IPS-18a (cell line): ENCODE measurements around the gene EHD3.

ENCODE experiments used
- H3K27ac ChIP-seq: one replicate; pipeline ENCODE4 v1.5.1; 2013; ENCODE audit warnings: low read length
- H3K27me3 ChIP-seq: one replicate; pipeline ENCODE4 v1.6.1; 2013; ENCODE audit warnings: mild to moderate bottlenecking, low read length; ENCODE audit not compliant: control insufficient read depth, insufficient read depth
- H3K36me3 ChIP-seq: one replicate; pipeline ENCODE4 v1.6.1; 2013; ENCODE audit warnings: low read depth, low read length; ENCODE audit not compliant: control insufficient read depth
- H3K4me1 ChIP-seq: one replicate; pipeline ENCODE4 v1.6.1; 2013; ENCODE audit warnings: low read depth, low read length; ENCODE audit not compliant: control insufficient read depth
- H3K4me3 ChIP-seq: one replicate; pipeline ENCODE4 v1.5.1; 2013; ENCODE audit warnings: low read length
- H3K9ac ChIP-seq: one replicate; pipeline ENCODE4 v1.6.1; 2013; ENCODE audit warnings: mild to moderate bottlenecking, low read length, moderate library complexity
- H3K9me3 ChIP-seq: one replicate; pipeline ENCODE4 v1.6.1; 2013; ENCODE audit warnings: low read depth, low read length; ENCODE audit not compliant: control insufficient read depth

EHD3 gene

GRCh38 chr2:31238126-31238905 is 4.4 kb downstream of the EHD3 start:
- no peak overlapping the region for H3K9ac ChIP-seq
- H3K27ac ChIP-seq, result no peak overlapping the region
- no peaks in the 10 kb centered on the region for H3K9me3 ChIP-seq
- H3K27me3 ChIP-seq, result peaks cover 10% of the 10 kb centered on the region
- H3K36me3 ChIP-seq, result no peaks in the 10 kb centered on the region
- H3K4me3 ChIP-seq, result no peak overlapping the region
- peaks cover 3% of the 10 kb centered on the region for H3K4me1 ChIP-seq

- Histone ChIP-seq H3K9me3 (no peaks in the 10 kb centered on the region), H3K4me3 (no peak overlapping the region), H3K36me3 (no peaks in the 10 kb centered on the region), H3K9ac (no peak overlapping the region), H3K27ac (no peak overlapping the region), H3K27me3 (peaks cover 10% of the 10 kb centered on the region), H3K4me1 (no peaks in the 10 kb centered on the region)
These were observed 5.1 kb downstream of the EHD3 start for GRCh38 chr2:31238906-31239592.

GRCh38 chr2:31239593-31240177 is 5.7 kb downstream of the EHD3 start:
- Histone ChIP-seq H3K9me3 (no peaks in the 10 kb centered on the region), H3K9ac (no peak overlapping the region), H3K4me1 (no peaks in the 10 kb centered on the region), H3K27ac (no peak overlapping the region), H3K27me3 (peaks cover 7% of the 10 kb centered on the region), H3K4me3 (no peak overlapping the region), H3K36me3 (no peaks in the 10 kb centered on the region)

- H3K27ac ChIP-seq, result no peak overlapping the region
- H3K27me3 ChIP-seq, result no peaks in the 10 kb centered on the region
- no peak overlapping the region for H3K4me3 ChIP-seq
- no peak overlapping the region for H3K9ac ChIP-seq
- no peaks in the 10 kb centered on the region for H3K36me3 ChIP-seq
- H3K9me3 ChIP-seq, result no peaks in the 10 kb centered on the region
- no peaks in the 10 kb centered on the region for H3K4me1 ChIP-seq
These were observed 6.7 kb downstream of the EHD3 start for GRCh38 chr2:31240381-31241365.

GRCh38 chr2:31241625-31242270 is 7.8 kb downstream of the EHD3 start:
- H3K4me1 ChIP-seq, result no peaks in the 10 kb centered on the region
- H3K9ac ChIP-seq, result no peak overlapping the region
- H3K9me3 ChIP-seq, result no peaks in the 10 kb centered on the region
- no peaks in the 10 kb centered on the region for H3K27me3 ChIP-seq
- no peak overlapping the region for H3K4me3 ChIP-seq
- no peak overlapping the region for H3K27ac ChIP-seq
- no peaks in the 10 kb centered on the region for H3K36me3 ChIP-seq

GRCh38 chr2:31243053-31243452 is 9.1 kb downstream of the EHD3 start:
- no peaks in the 10 kb centered on the region for H3K27me3 ChIP-seq
- H3K9me3 ChIP-seq, result no peaks in the 10 kb centered on the region
- H3K4me1 ChIP-seq, result no peaks in the 10 kb centered on the region
- no peak overlapping the region for H3K4me3 ChIP-seq
- H3K36me3 ChIP-seq, result no peaks in the 10 kb centered on the region
- no peak overlapping the region for H3K27ac ChIP-seq
- no peak overlapping the region for H3K9ac ChIP-seq

- no peak overlapping the region for H3K4me3 ChIP-seq
- H3K4me1 ChIP-seq, result no peaks in the 10 kb centered on the region
- no peak overlapping the region for H3K27ac ChIP-seq
- no peaks in the 10 kb centered on the region for H3K9me3 ChIP-seq
- H3K9ac ChIP-seq, result no peak overlapping the region
- no peaks in the 10 kb centered on the region for H3K27me3 ChIP-seq
- no peaks in the 10 kb centered on the region for H3K36me3 ChIP-seq
These were observed 10.1 kb downstream of the EHD3 start for GRCh38 chr2:31244101-31244500.

GRCh38 chr2:31246184-31246852 is 12.4 kb downstream of the EHD3 start:
- H3K27me3 ChIP-seq, result no peaks in the 10 kb centered on the region
- H3K36me3 ChIP-seq, result no peaks in the 10 kb centered on the region
- H3K9ac ChIP-seq, result no peak overlapping the region
- H3K27ac ChIP-seq, result no peak overlapping the region
- H3K4me3 ChIP-seq, result no peak overlapping the region
- H3K4me1 ChIP-seq, result no peaks in the 10 kb centered on the region
- H3K9me3 ChIP-seq, result no peaks in the 10 kb centered on the region

- Histone ChIP-seq H3K4me3 (no peak overlapping the region), H3K27me3 (no peaks in the 10 kb centered on the region), H3K9ac (no peak overlapping the region), H3K4me1 (no peaks in the 10 kb centered on the region), H3K9me3 (no peaks in the 10 kb centered on the region), H3K27ac (no peak overlapping the region), H3K36me3 (no peaks in the 10 kb centered on the region)
These were observed 13.8 kb downstream of the EHD3 start for GRCh38 chr2:31247711-31248110.

DNA sequence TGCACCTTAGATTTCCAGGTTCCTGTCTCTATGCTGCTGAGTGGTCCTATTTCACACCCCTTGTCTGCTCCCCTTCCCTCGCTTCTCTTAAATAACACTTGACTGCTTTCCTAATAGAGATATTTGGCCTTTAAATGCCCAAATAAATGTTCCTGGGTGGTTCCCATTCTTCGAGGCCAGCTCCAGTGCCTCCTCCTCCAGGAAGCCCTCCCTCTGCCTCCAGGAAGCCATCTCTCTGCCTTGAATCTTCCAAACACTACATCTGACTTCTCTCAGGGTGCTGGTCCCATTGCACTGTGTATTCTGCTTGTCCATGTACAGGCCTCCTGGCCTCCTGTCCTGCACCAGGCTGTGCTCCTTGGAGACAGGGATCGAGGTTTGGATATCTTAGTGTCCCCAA is 14.2 kb downstream of the EHD3 start:
- Histone ChIP-seq H3K27ac (no peak overlapping the region), H3K36me3 (no peaks in the 10 kb centered on the region), H3K9me3 (no peaks in the 10 kb centered on the region), H3K9ac (no peak overlapping the region), H3K4me1 (no peaks in the 10 kb centered on the region), H3K27me3 (no peaks in the 10 kb centered on the region), H3K4me3 (no peak overlapping the region)
